ENCODE measurements around the gene IQCC.
A peak's percentile ranks its signal among the peaks of the same experiment; 100 is the strongest.

IQCC gene

DNA sequence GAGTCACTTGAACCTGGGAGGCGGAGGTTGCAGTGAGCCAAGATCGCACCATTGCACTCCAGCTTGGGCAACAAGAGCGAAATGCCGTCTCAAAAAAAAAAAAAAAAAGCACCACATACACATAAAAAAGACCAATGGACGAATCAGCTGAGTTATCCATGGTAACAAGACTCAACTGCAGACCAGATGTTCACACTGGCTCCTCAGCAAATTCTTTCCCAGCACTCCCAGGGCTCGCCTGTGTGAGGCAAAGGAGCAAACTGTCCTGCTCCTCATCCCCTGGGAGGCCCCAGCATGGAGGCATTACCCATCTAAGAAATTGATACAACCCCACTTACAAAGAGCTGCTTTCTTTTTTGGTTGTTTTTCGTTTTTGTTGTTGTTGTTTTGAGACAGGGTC, 13.6 kb downstream of the IQCC start:
- peaks cover 41 to 58% of the 10 kb centered on the region in 2 experiments for H3K36me3 ChIP-seq (ENCODE audit: control insufficient read depth in 1 of 2, insufficient read depth in 2 of 2, low read depth in 1 of 2, low read length in 2 of 2)
- no peak overlapping the region for H4K8ac ChIP-seq (ENCODE audit: low read length)
- no peak overlapping the region for H3K27ac ChIP-seq (ENCODE audit: low read length, poor library complexity, severe bottlenecking)
- H3K27me3 ChIP-seq (ENCODE audit: control insufficient read depth in 1 of 2, insufficient read depth in 1 of 2, low read length in 2 of 2), result no peaks in the 10 kb centered on the region
- H2BK5ac ChIP-seq (ENCODE audit: low read depth, low read length, poor library complexity, severe bottlenecking), result no peak overlapping the region
- H4K91ac ChIP-seq (ENCODE audit: low read length), result no peak overlapping the region
- H2AK5ac ChIP-seq (ENCODE audit: low read length, severe bottlenecking), result no peak overlapping the region
- H3K18ac ChIP-seq (ENCODE audit: low read depth in 1 of 2, low read length in 2 of 2), result no peak overlapping the region
- no peak overlapping the region for H3K9ac ChIP-seq (ENCODE audit: low read length)
- no peak overlapping the region for H3K4me3 ChIP-seq (ENCODE audit: insufficient read depth in 1 of 2, low read depth in 1 of 2, low read length in 2 of 2)
- WGBS, result 88% methylated on average over 7 of the region's 7 CpGs
- peaks cover 19% of the 10 kb centered on the region for H3K4me1 ChIP-seq (ENCODE audit: control insufficient read depth, insufficient read depth, low read depth, low read length)
- no peak overlapping the region for H2BK120ac ChIP-seq (ENCODE audit: low read depth, low read length)
- no peak overlapping the region for H2AFZ ChIP-seq (ENCODE audit: low read depth, low read length)
- no peaks in the 10 kb centered on the region for H3K9me3 ChIP-seq (ENCODE audit: control insufficient read depth, low read length)
- H3K4me2 ChIP-seq (ENCODE audit: low read length, poor library complexity, severe bottlenecking), result no peak overlapping the region
- DNase-seq, result peak; percentile 40
- H3K23ac ChIP-seq (ENCODE audit: low read length in 2 of 2), result no peak overlapping the region
- peaks cover 34% of the 10 kb centered on the region for H3K79me1 ChIP-seq (replicated peaks; ENCODE audit: low read length, poor library complexity, severe bottlenecking)
- H3K14ac ChIP-seq (ENCODE audit: low read length in 2 of 2), result no peak overlapping the region
- no peak overlapping the region for H2BK15ac ChIP-seq (ENCODE audit: low read depth, poor library complexity, severe bottlenecking)
- no peak overlapping the region for H2BK12ac ChIP-seq (ENCODE audit: low read length in 2 of 2)
- no peak overlapping the region for H3K4ac ChIP-seq (ENCODE audit: low read depth in 1 of 2, low read length in 2 of 2)

GRCh38 chr1:32220746-32221580, 15.5 kb downstream of the IQCC start:
- Histone ChIP-seq H3K9ac (ENCODE audit: low read length) (peak overlapping the region; percentile 100), H4K91ac (ENCODE audit: low read length) (no peak overlapping the region), H3K79me1 (replicated peaks; ENCODE audit: low read length, poor library complexity, severe bottlenecking) (peaks cover 32% of the 10 kb centered on the region), H3K36me3 (ENCODE audit: control insufficient read depth in 1 of 2, insufficient read depth in 2 of 2, low read depth in 1 of 2, low read length in 2 of 2) (peaks cover 39 to 56% of the 10 kb centered on the region in 2 experiments), H3K14ac (ENCODE audit: low read length in 2 of 2) (no peak overlapping the region), H3K27ac (ENCODE audit: low read length, poor library complexity, severe bottlenecking) (peak overlapping the region; percentile 17), H4K8ac (ENCODE audit: low read length) (peak overlapping the region; percentile 45), H3K4me3 (ENCODE audit: insufficient read depth in 1 of 2, low read depth in 1 of 2, low read length in 2 of 2) (peak overlapping the region in 1 of 2 experiments; percentile 92), H2BK12ac (ENCODE audit: low read length in 2 of 2) (peak overlapping the region in 1 of 2 experiments; percentile 22), H3K23ac (ENCODE audit: low read length in 2 of 2) (peak overlapping the region in 1 of 2 experiments; percentile 19), H3K18ac (ENCODE audit: low read depth in 1 of 2, low read length in 2 of 2) (peak overlapping the region in 1 of 2 experiments; percentile 13), H2AK5ac (ENCODE audit: low read length, severe bottlenecking) (peak overlapping the region; percentile 29), H3K4me1 (ENCODE audit: control insufficient read depth, insufficient read depth, low read depth, low read length) (peaks cover 19% of the 10 kb centered on the region), H2BK15ac (ENCODE audit: low read depth, poor library complexity, severe bottlenecking) (no peak overlapping the region), H3K27me3 (ENCODE audit: control insufficient read depth in 1 of 2, insufficient read depth in 1 of 2, low read length in 2 of 2) (no peaks in the 10 kb centered on the region), H3K4ac (ENCODE audit: low read depth in 1 of 2, low read length in 2 of 2) (peak overlapping the region in 1 of 2 experiments; percentile 32), H2BK120ac (ENCODE audit: low read depth, low read length) (no peak overlapping the region), H3K9me3 (ENCODE audit: control insufficient read depth, low read length) (no peaks in the 10 kb centered on the region), H3K4me2 (ENCODE audit: low read length, poor library complexity, severe bottlenecking) (peak overlapping the region; percentile 57), H2BK5ac (ENCODE audit: low read depth, low read length, poor library complexity, severe bottlenecking) (no peak overlapping the region), H2AFZ (ENCODE audit: low read depth, low read length) (no peak overlapping the region)
- DNase-seq, result no peak
- WGBS, result 100% methylated on average over 2 of the region's 4 CpGs

- no peak overlapping the region for H2BK120ac ChIP-seq (ENCODE audit: low read depth, low read length)
- WGBS, result 10% methylated on average over 13 of the region's 13 CpGs
- H3K18ac ChIP-seq (ENCODE audit: low read depth in 1 of 2, low read length in 2 of 2), result peak overlapping the region in 1 of 2 experiments; percentile 44
- peaks cover 34% of the 10 kb centered on the region for H3K79me1 ChIP-seq (replicated peaks; ENCODE audit: low read length, poor library complexity, severe bottlenecking)
- H3K9ac ChIP-seq (ENCODE audit: low read length), result peak overlapping the region; percentile 100
- H3K4me3 ChIP-seq (ENCODE audit: insufficient read depth in 1 of 2, low read depth in 1 of 2, low read length in 2 of 2), result peak overlapping the region; percentile 78 to 92
- peaks cover 19% of the 10 kb centered on the region for H3K4me1 ChIP-seq (ENCODE audit: control insufficient read depth, insufficient read depth, low read depth, low read length)
- DNase-seq, result peak; percentile 25
- H3K23ac ChIP-seq (ENCODE audit: low read length in 2 of 2), result no peak overlapping the region
- H2BK15ac ChIP-seq (ENCODE audit: low read depth, poor library complexity, severe bottlenecking), result no peak overlapping the region
- peak overlapping the region; percentile 43 for H3K27ac ChIP-seq (ENCODE audit: low read length, poor library complexity, severe bottlenecking)
- H4K91ac ChIP-seq (ENCODE audit: low read length), result no peak overlapping the region
- no peak overlapping the region for H2AFZ ChIP-seq (ENCODE audit: low read depth, low read length)
- no peaks in the 10 kb centered on the region for H3K27me3 ChIP-seq (ENCODE audit: control insufficient read depth in 1 of 2, insufficient read depth in 1 of 2, low read length in 2 of 2)
- no peak overlapping the region for H2BK5ac ChIP-seq (ENCODE audit: low read depth, low read length, poor library complexity, severe bottlenecking)
- no peak overlapping the region for H2BK12ac ChIP-seq (ENCODE audit: low read length in 2 of 2)
- H3K14ac ChIP-seq (ENCODE audit: low read length in 2 of 2), result peak overlapping the region in 1 of 2 experiments; percentile 80
- H4K8ac ChIP-seq (ENCODE audit: low read length), result peak overlapping the region; percentile 57
- H3K4ac ChIP-seq (ENCODE audit: low read depth in 1 of 2, low read length in 2 of 2), result peak overlapping the region in 1 of 2 experiments; percentile 42
- H3K4me2 ChIP-seq (ENCODE audit: low read length, poor library complexity, severe bottlenecking), result peak overlapping the region; percentile 57
- no peaks in the 10 kb centered on the region for H3K9me3 ChIP-seq (ENCODE audit: control insufficient read depth, low read length)
- peaks cover 37 to 55% of the 10 kb centered on the region in 2 experiments for H3K36me3 ChIP-seq (ENCODE audit: control insufficient read depth in 1 of 2, insufficient read depth in 2 of 2, low read depth in 1 of 2, low read length in 2 of 2)
- H2AK5ac ChIP-seq (ENCODE audit: low read length, severe bottlenecking), result no peak overlapping the region
Observed at GRCh38 chr1:32221581-32221979, 16.1 kb downstream of the IQCC start.

DNA sequence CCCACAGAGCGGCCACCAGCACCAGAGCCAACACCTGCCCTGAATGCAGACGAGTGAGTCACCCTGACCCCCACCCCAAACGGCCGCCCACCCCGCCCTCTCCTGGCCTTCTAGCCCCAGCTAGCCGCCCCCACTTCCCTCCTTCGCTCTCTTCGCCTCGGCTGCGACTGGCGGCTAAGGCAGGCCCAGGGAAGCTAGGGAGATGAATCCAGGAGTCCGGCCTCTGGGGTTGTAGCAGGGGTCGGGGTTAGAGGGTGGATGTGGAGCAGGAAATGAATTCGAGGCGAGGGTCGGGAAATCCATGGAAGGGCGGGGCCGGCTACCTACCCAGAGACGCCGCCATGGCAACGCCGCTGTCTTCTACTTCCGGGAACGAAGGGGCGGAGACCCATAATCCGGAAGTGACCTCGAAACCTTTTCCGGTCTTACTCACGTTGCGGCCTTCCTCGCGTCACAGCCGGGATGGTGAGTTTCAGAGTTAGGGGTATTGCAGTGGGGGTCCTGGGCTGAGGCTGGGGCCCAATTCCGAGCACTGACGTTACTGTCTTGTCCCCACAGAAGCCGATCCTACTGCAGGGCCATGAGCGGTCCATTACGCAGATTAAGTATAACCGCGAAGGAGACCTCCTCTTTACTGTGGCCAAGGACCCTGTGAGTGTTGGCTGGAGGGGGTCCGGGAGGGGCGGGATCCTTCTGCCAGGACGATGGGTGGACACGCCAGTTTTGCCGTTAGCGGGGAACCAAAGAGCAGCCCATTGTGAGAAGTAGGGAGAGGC, 16.7 kb downstream of the IQCC start, which contains the start of the genes EIF3I and TMEM234:
Gene EIF3I, plus strand, starts transcription at position 428 of the 776 bp plus-strand sequence. Its CDS starts 35 bp downstream, at position 463.
Gene TMEM234, minus strand, starts transcription at position 374 of the 776 bp plus-strand sequence. Its CDS starts 31 bp downstream, at position 343.
- Histone ChIP-seq H2BK120ac (ENCODE audit: low read depth, low read length) (peak within 1 kb of the TSS; percentile 29), H2AFZ (ENCODE audit: low read depth, low read length) (peak within 1 kb of the TSS; percentile 90), H3K27me3 (ENCODE audit: control insufficient read depth in 1 of 2, insufficient read depth in 1 of 2, low read length in 2 of 2) (no peaks in the 10 kb centered on the region), H2BK15ac (ENCODE audit: low read depth, poor library complexity, severe bottlenecking) (no peak within 1 kb of the TSS), H3K79me1 (replicated peaks; ENCODE audit: low read length, poor library complexity, severe bottlenecking) (peaks cover 30% of the 10 kb centered on the region), H3K4me1 (ENCODE audit: control insufficient read depth, insufficient read depth, low read depth, low read length) (peaks cover 19% of the 10 kb centered on the region), H3K23ac (ENCODE audit: low read length in 2 of 2) (peak within 1 kb of the TSS in 1 of 2 experiments; percentile 19), H3K27ac (ENCODE audit: low read length, poor library complexity, severe bottlenecking) (peak within 1 kb of the TSS; percentile 43), H3K36me3 (ENCODE audit: control insufficient read depth in 1 of 2, insufficient read depth in 2 of 2, low read depth in 1 of 2, low read length in 2 of 2) (peaks cover 36 to 52% of the 10 kb centered on the region in 2 experiments), H3K4me2 (ENCODE audit: low read length, poor library complexity, severe bottlenecking) (peak within 1 kb of the TSS; percentile 57), H3K4me3 (ENCODE audit: insufficient read depth in 1 of 2, low read depth in 1 of 2, low read length in 2 of 2) (peak within 1 kb of the TSS; percentile 78 to 92), H3K18ac (ENCODE audit: low read depth in 1 of 2, low read length in 2 of 2) (peak within 1 kb of the TSS; percentile 23 to 91), H3K9ac (ENCODE audit: low read length) (peak within 1 kb of the TSS; percentile 100), H4K8ac (ENCODE audit: low read length) (peak within 1 kb of the TSS; percentile 79), H3K14ac (ENCODE audit: low read length in 2 of 2) (peak within 1 kb of the TSS in 1 of 2 experiments; percentile 80), H2BK5ac (ENCODE audit: low read depth, low read length, poor library complexity, severe bottlenecking) (peak within 1 kb of the TSS; percentile 19), H4K91ac (ENCODE audit: low read length) (peak within 1 kb of the TSS; percentile 36), H3K4ac (ENCODE audit: low read depth in 1 of 2, low read length in 2 of 2) (peak within 1 kb of the TSS; percentile 19 to 74), H2BK12ac (ENCODE audit: low read length in 2 of 2) (no peak within 1 kb of the TSS), H2AK5ac (ENCODE audit: low read length, severe bottlenecking) (peak within 1 kb of the TSS; percentile 29), H3K9me3 (ENCODE audit: control insufficient read depth, low read length) (no peaks in the 10 kb centered on the region)
- WGBS, result under 1% methylated on average over 41 of the region's 46 CpGs
- DNase-seq, result peak; percentile 96

Measured in mesenchymal stem cell (in vitro differentiated cells and primary cell).